NOMO-1 treated with dmso at 0.1 percent for 144 hours (cell line): Measurements from ENCODE around the gene NDUFA13.

Source experiments
- DNase-seq: peaks from one replicate; lab custom pipeline; 2025; ENCODE audit not compliant: unreplicated experiment; lab: John Stamatoyannopoulos, UW

The NDUFA13 gene

DNA sequence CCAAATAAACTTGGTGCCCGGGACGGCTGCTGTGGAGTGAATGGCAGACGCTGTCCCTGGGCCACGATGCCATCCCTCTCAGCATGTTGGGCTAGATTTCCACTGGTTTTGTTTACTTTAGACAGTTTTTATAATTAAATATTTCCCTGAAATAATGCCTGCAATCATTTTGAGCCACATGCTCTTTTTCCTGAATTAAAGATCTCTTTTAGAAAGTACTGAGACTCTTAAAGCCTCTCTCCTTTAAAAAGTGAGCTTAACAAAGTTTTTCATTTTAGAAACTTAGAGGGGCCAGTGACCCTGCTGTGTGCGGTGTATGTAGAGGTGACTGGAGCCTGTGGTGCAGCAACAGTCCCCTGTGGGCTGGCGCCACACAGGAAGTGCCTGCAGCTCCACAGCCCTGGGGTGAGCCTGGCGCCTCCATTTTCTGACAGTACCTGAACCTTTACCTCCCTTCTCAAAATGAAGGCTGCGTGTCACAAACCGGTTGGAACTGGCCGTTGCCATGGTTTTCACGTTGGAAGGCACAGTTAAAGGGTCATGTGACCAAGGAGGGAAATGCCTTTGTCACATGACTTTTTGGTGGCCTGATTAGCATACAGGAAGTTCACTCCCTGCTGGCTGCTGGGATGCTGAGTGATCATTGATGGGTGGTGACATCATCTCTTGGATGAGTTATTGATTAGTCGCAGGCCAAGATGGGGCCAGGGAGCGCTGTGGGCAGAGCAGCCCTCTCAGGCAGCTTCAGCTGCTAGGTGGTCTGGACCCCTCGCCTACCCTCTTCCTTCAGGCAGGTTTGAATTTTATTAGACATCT lies 26.9 kb upstream of the NDUFA13 start:
- DNase-seq = peak; percentile 66

- DNase-seq = no peak
Observed at GRCh38 chr19:19489804-19490204, 26.2 kb upstream of the NDUFA13 start.

DNA sequence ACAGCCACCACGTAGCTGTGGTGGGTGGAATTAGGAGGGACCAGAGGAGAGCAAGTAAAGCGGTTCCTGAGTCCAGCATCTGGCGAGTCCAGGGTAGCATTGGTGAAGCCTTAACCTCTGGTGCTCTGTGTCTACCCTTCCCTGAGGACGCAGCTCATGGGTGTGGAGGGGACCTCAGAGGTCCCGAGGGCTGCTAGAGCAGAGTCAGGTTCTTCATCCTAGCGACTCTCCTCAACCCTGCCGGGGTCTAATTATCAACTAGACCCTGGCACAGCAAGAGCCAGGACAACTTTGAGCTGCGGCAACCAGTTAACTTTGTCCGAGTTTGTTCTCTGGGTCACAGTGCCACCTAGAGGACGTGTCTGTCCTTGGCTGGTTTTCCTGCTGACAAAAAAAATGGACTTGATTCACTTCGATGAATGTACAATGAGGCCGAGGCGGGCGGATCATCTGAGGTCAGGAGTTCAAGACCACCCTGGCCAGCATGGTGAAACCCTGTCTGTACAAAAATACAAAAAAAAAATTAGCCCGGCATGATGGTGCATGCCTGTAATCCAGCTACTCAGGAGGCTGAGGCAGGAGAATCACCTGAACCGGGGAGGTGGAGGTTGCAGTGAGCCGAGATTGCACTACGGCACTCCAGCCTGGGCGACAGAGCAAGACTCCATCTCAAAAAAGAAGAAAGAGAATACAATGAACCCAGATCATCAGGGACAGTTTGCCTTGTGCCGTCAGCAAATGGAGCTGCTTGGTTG lies 25.6 kb upstream of the NDUFA13 start:
- peak; percentile 27 for DNase-seq

- no peak for DNase-seq
Observed at GRCh38 chr19:19491321-19492025, 24.6 kb upstream of the NDUFA13 start.

DNA sequence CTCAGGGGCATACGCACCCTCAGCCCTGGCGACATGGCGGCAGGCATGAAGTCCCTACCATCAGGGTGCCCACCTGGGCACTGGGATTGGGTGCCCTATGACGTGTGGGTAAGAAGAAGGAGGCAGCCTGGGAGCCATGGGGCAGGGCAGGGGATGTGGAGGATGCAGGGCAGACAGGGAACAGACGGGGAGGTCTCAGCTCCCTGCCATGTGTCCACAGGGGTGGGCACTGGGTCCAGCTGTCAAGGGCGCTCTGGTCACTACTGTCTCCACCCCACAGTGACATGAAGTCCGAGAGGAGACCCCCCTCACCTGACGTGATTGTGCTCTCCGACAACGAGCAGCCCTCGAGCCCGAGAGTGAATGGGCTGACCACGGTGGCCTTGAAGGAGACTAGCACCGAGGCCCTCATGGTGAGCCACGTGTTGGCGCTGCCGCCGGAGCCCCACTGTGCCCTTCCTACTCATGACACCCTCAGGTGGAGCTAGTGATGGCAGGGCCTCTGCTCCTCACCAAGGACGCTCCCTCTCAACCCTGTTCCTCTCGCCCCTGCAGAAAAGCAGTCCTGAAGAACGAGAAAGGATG lies 23.9 kb upstream of the NDUFA13 start:
- no peak for DNase-seq

DNA sequence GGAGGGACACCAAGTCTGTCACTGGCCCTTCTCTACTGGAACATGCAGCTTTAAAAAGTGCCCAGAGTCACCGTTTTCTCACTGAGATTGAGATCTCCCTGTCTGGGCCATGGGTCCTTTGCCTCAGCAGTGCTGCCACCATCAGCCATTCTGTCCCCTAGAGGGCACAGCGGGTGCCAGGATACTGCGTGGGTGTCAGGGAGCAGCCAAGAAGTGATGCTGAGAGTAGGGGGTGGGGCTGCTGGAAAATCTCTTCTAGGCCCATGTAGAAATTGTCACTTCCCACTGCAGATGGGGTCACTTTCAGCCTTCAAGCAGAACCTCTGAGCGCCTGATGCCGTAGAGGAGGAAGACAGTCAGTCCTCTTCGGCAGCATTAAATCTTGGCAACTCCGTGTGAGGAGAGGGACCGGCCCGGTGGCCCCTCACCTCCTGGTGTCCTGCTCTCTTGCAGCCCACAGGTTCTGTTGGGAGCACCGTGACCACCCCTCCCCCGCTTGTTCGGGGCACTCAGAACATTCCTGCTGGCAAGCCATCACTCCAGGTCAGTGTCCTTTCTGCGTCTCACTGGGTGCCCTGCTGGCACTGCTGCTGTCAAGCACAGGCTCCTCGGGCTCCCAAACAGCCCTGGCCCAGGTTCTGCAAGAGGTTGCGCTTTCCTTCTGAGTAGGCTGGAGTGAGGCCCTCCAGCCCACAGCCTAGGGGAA lies 22.0 kb upstream of the NDUFA13 start:
- no peak for DNase-seq

DNA sequence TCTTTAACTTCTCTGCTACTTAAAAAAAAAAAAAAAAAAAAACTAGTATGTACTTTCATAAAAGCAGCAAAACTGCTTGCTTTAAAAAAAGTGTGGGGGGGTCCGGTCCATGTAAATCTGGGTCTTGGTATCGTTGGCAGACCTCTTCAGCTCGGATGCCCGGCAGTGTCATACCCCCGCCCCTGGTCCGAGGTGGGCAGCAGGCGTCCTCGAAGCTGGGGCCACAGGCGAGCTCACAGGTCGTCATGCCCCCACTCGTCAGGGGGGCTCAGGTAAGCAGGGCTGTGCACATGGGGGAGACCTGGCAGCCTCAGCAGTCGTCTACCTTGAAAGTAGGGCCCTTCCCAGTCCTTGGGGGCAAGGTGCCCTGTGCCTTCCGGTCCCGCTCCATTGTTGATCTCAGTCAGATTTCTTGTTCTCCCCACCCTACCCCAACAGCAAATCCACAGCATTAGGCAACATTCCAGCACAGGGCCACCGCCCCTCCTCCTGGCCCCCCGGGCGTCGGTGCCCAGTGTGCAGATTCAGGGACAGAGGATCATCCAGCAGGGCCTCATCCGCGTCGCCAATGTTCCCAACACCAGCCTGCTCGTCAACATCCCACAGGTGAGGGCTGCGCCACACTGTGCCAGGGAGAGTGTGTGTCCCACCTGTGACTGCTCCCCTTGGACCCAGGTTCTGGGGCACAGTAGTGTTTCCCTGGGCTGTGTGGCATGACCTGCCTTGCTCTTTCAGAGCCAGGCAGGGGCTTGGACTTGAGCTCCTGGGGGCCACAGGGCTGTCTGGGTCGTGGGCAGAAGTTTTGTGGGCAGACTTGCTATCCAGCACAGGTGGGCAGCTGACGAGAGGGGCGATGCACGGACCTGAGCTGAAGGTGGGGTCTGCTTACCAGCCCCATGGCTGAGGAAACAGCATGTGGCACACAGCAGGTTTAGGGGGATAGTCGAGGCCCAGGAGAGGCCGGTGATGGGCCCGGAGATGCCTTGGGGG lies 20.1 kb upstream of the NDUFA13 start:
- no peak for DNase-seq

DNA sequence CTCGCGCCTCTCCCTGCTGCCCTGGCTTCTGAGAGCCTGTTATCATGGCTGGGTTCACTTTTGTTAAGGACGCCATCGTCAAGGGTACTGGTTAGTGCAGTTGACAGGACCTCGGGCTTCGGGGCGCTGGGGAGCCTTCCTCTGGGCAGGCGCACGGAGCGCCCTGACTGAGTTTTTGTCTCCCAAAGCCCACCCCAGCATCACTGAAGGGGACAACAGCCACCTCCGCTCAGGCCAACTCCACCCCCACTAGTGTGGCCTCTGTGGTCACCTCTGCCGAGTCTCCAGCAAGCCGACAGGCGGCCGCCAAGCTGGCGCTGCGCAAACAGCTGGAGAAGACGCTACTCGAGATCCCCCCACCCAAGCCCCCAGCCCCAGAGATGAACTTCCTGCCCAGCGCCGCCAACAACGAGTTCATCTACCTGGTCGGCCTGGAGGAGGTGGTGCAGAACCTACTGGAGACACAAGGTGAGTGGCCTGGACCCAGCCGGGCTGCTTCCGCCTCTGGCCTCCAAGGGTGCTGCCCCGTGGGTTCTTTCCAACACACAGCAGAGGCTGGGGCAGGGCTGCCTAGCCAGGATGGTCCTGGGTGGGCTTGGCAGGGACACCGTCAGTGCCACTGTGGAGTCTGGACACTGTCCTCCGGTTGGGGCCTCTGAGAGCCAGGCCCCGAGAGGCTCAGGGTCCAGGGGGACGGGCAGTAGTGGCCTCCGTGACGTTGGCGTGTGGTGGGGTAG lies 17.6 kb upstream of the NDUFA13 start:
- no peak for DNase-seq

GRCh38 chr19:19499272-19499995 lies 16.6 kb upstream of the NDUFA13 start:
- DNase-seq = no peak

GRCh38 chr19:19500975-19501644 lies 14.9 kb upstream of the NDUFA13 start:
- DNase-seq = no peak

DNA sequence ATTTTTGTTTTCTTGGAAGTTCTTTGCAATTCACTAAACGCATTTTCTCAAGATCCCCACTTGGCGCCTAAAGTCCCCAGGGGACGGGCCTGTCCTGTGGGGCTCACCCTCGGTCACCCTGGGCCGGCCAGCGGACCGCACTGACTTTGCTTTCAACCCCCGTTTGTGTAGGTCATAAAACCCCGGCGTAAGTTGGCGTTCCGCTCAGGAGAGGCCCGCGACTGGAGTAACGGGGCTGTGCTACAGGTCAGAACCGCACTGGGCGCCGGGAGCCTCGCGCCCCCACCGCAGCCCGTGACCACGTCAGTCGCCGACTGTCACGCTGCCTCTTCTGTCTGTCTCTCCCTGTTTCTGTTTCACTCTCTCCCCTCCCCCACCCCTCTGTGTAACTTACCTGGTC lies 14.2 kb upstream of the NDUFA13 start:
- no peak for DNase-seq

DNA sequence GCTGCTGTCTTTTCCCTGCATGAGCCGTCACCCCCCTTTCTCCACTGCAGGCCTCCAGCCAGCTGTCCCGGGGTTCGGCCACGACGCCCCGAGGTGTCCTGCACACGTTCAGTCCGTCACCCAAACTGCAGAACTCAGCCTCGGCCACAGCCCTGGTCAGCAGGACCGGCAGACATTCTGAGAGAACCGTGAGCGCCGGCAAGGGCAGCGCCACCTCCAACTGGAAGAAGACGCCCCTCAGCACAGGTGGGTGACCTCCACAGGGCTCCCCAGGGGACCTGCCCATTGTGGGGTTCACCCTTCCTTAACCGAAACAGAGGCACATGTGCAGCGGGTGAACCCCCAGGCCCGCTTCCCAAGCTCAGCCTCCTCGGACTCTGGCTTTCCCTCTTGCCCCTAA lies 13.7 kb upstream of the NDUFA13 start:
- DNase-seq = no peak

- DNase-seq = no peak
Observed at GRCh38 chr19:19502808-19503602, 13.0 kb upstream of the NDUFA13 start.

DNA sequence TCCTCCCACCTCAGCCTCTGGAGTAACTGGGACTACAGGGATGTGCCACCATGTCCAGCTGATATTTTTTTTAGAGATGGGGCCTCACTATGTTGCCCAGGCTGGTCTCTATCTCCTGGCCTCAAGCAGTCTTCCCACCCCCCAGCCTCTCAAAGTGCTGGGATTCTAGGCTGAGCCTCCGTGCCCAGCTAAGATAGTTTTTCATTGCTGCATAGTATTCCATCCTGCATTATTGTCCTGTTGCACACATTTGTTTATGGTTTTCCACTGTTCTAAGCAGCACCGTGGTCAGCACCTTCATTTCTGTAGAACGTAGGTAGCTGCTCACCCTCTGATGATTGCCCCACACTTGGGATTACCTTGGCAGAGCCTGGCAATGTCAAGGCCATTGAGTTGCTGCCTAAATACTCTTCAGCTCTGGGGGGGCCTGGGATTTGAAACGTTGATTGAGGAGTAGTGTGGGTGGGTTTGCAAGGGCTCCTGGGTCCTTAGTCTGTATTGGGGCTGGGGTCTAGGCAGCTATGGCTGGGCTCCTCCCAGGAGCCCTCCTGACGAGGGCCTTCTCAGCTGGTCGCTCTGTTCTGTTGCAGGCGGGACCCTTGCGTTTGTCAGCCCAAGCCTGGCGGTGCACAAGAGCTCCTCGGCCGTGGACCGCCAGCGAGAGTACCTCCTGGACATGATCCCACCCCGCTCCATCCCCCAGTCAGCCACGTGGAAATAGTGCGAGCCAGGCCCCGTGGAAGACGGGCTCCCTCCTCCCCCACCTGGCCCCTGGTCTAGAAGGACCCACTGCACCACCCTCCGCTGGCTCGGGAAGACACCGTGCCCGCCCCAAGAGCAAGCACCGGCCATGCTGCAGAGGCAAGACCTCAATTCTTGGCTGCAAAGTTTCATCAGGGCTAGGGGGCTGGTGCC lies 11.0 kb upstream of the NDUFA13 start:
- DNase-seq = no peak

DNA sequence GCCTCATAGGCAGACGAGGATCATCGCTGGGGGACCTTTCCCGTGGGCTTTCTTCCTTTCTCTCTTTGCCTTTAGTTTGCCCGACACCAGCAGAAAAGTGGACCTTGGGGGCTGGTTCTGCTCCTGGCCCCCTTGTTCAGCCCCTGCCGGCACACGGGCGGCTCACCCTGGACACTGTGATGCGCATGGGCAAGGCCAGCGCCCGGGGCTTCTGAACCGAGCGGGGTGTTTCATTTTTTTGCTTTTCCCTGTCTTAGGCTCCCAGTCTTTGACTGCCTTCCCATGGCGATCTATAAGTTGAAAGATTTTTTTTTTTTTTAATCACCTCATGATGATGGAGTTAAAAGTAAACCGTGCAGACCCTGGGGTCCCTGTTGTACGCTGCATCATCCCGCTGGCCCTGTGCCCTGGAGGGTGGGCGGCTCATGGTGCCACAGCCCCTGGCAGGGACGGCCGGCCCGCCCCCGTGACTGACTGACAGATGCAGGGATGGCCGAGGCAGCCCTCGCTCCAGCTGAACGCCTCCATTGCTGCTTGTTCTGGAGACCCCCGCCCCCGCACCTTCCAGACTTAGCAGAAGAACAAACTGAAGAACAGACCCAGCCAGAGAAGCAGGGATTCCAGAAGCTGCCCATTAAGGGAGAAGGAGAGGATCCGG lies 10.2 kb upstream of the NDUFA13 start:
- DNase-seq = no peak
